ENCODE results near the gene ATP5F1D. TPM values are rescaled to one million over a fixed set of nuclear protein-coding genes. Genes with fewer than 3 reads are reported as not detected.

ATP5F1D gene
- total and polyA plus RNA-seq, 2 donors, result 47.6 to 150 TPM

GRCh38 chr19:1235625-1236538 is 5.7 kb upstream of the ATP5F1D start:
- Histone ChIP-seq H3K4me1 (ENCODE audit: control insufficient read depth in 2 of 2, insufficient read depth in 2 of 2, low read length in 2 of 2) (peaks cover 12 to 18% of the 10 kb centered on the region in 2 donors), H3K9me3 (ENCODE audit: control insufficient read depth in 2 of 2, insufficient read depth in 1 of 2, low read length in 1 of 2) (peaks cover 0 to 11% of the 10 kb centered on the region in 2 donors), H3K27ac (ENCODE audit: low read depth in 1 of 2, low read length in 1 of 2) (no peak overlapping the region), H3K27me3 (ENCODE audit: control insufficient read depth in 2 of 2, insufficient read depth in 1 of 2, low read length in 1 of 2) (peaks cover 52 to 69% of the 10 kb centered on the region in 2 donors), H3K4me3 (ENCODE audit: low read length in 2 of 2) (no peak overlapping the region), H3K36me3 (ENCODE audit: control insufficient read depth in 2 of 2, insufficient read depth in 2 of 2, low read length in 1 of 2) (no peaks in the 10 kb centered on the region)
- 93% methylated on average over 39 of the region's 39 CpGs for WGBS
- no peak for DNase-seq (ENCODE audit: low read depth in 6 of 9, low spot score in 9 of 9)

GRCh38 chr19:1236576-1236975 is 5.0 kb upstream of the ATP5F1D start:
- DNase-seq (ENCODE audit: low read depth in 6 of 9, low spot score in 9 of 9), result no peak
- WGBS, result 20% methylated on average over 42 of the region's 42 CpGs
- Histone ChIP-seq H3K27me3 (ENCODE audit: control insufficient read depth in 2 of 2, insufficient read depth in 1 of 2, low read length in 1 of 2) (peaks cover 52 to 69% of the 10 kb centered on the region in 2 donors), H3K36me3 (ENCODE audit: control insufficient read depth in 2 of 2, insufficient read depth in 2 of 2, low read length in 1 of 2) (no peaks in the 10 kb centered on the region), H3K9me3 (ENCODE audit: control insufficient read depth in 2 of 2, insufficient read depth in 1 of 2, low read length in 1 of 2) (peaks cover 0 to 11% of the 10 kb centered on the region in 2 donors), H3K27ac (ENCODE audit: low read depth in 1 of 2, low read length in 1 of 2) (no peak overlapping the region), H3K4me3 (ENCODE audit: low read length in 2 of 2) (peak overlapping the region in 1 of 2 donors; percentile 53), H3K4me1 (ENCODE audit: control insufficient read depth in 2 of 2, insufficient read depth in 2 of 2, low read length in 2 of 2) (peaks cover 17 to 24% of the 10 kb centered on the region in 2 donors)

GRCh38 chr19:1237027-1237659 is 4.4 kb upstream of the ATP5F1D start:
- peak overlapping the region in 1 of 2 donors; percentile 53 for H3K4me3 ChIP-seq (ENCODE audit: low read length in 2 of 2)
- peaks cover 52 to 69% of the 10 kb centered on the region in 2 donors for H3K27me3 ChIP-seq (ENCODE audit: control insufficient read depth in 2 of 2, insufficient read depth in 1 of 2, low read length in 1 of 2)
- H3K27ac ChIP-seq (ENCODE audit: low read depth in 1 of 2, low read length in 1 of 2), result no peak overlapping the region
- WGBS, result under 1% methylated on average over 60 of the region's 60 CpGs
- peaks cover 0 to 11% of the 10 kb centered on the region in 2 donors for H3K9me3 ChIP-seq (ENCODE audit: control insufficient read depth in 2 of 2, insufficient read depth in 1 of 2, low read length in 1 of 2)
- no peaks in the 10 kb centered on the region for H3K36me3 ChIP-seq (ENCODE audit: control insufficient read depth in 2 of 2, insufficient read depth in 2 of 2, low read length in 1 of 2)
- DNase-seq (ENCODE audit: low read depth in 6 of 9, low spot score in 9 of 9), result no peak
- H3K4me1 ChIP-seq (ENCODE audit: control insufficient read depth in 2 of 2, insufficient read depth in 2 of 2, low read length in 2 of 2), result peaks cover 19 to 26% of the 10 kb centered on the region in 2 donors

GRCh38 chr19:1237754-1238368 is 3.7 kb upstream of the ATP5F1D start, which contains the start of gene CBARP:
Gene CBARP (minus strand): TSS chr19:1238005. CDS start chr19:1236100, 1,905 bp downstream.
- Histone ChIP-seq H3K36me3 (ENCODE audit: control insufficient read depth in 2 of 2, insufficient read depth in 2 of 2, low read length in 1 of 2) (no peaks in the 10 kb centered on the region), H3K4me3 (ENCODE audit: low read length in 2 of 2) (peak within 1 kb of the TSS; percentile 16 to 53), H3K27me3 (ENCODE audit: control insufficient read depth in 2 of 2, insufficient read depth in 1 of 2, low read length in 1 of 2) (peaks cover 52 to 65% of the 10 kb centered on the region in 2 donors), H3K27ac (ENCODE audit: low read depth in 1 of 2, low read length in 1 of 2) (no peak within 1 kb of the TSS), H3K9me3 (ENCODE audit: control insufficient read depth in 2 of 2, insufficient read depth in 1 of 2, low read length in 1 of 2) (peaks cover 0 to 11% of the 10 kb centered on the region in 2 donors), H3K4me1 (ENCODE audit: control insufficient read depth in 2 of 2, insufficient read depth in 2 of 2, low read length in 2 of 2) (peaks cover 22 to 31% of the 10 kb centered on the region in 2 donors)
- no peak for DNase-seq (ENCODE audit: low read depth in 6 of 9, low spot score in 9 of 9)
- under 1% methylated on average over 86 of the region's 87 CpGs for WGBS

GRCh38 chr19:1238369-1239303 is 2.9 kb upstream of the ATP5F1D start:
- no peak for DNase-seq (ENCODE audit: low read depth in 6 of 9, low spot score in 9 of 9)
- Histone ChIP-seq H3K4me3 (ENCODE audit: low read length in 2 of 2) (peak overlapping the region in 1 of 2 donors; percentile 53), H3K36me3 (ENCODE audit: control insufficient read depth in 2 of 2, insufficient read depth in 2 of 2, low read length in 1 of 2) (peaks cover 0 to 3% of the 10 kb centered on the region in 2 donors), H3K4me1 (ENCODE audit: control insufficient read depth in 2 of 2, insufficient read depth in 2 of 2, low read length in 2 of 2) (peaks cover 22 to 33% of the 10 kb centered on the region in 2 donors), H3K27ac (ENCODE audit: low read depth in 1 of 2, low read length in 1 of 2) (no peak overlapping the region), H3K9me3 (ENCODE audit: control insufficient read depth in 2 of 2, insufficient read depth in 1 of 2, low read length in 1 of 2) (peaks cover 0 to 11% of the 10 kb centered on the region in 2 donors), H3K27me3 (ENCODE audit: control insufficient read depth in 2 of 2, insufficient read depth in 1 of 2, low read length in 1 of 2) (peaks cover 52 to 60% of the 10 kb centered on the region in 2 donors)
- 72% methylated on average over 34 of the region's 34 CpGs for WGBS

GRCh38 chr19:1239420-1239795 is 2.1 kb upstream of the ATP5F1D start:
- peaks cover 50 to 53% of the 10 kb centered on the region in 2 donors for H3K27me3 ChIP-seq (ENCODE audit: control insufficient read depth in 2 of 2, insufficient read depth in 1 of 2, low read length in 1 of 2)
- no peak for DNase-seq (ENCODE audit: low read depth in 6 of 9, low spot score in 9 of 9)
- 86% methylated on average over 11 of the region's 11 CpGs for WGBS
- H3K36me3 ChIP-seq (ENCODE audit: control insufficient read depth in 2 of 2, insufficient read depth in 2 of 2, low read length in 1 of 2), result peaks cover 3 to 5% of the 10 kb centered on the region in 2 donors
- peaks cover 22 to 41% of the 10 kb centered on the region in 2 donors for H3K4me1 ChIP-seq (ENCODE audit: control insufficient read depth in 2 of 2, insufficient read depth in 2 of 2, low read length in 2 of 2)
- H3K9me3 ChIP-seq (ENCODE audit: control insufficient read depth in 2 of 2, insufficient read depth in 1 of 2, low read length in 1 of 2), result peaks cover 0 to 11% of the 10 kb centered on the region in 2 donors
- no peak overlapping the region for H3K4me3 ChIP-seq (ENCODE audit: low read length in 2 of 2)
- H3K27ac ChIP-seq (ENCODE audit: low read depth in 1 of 2, low read length in 1 of 2), result peak overlapping the region in 1 of 2 donors; percentile 0

- peak in 6 of 9 donors; percentile 78 to 94 (median 88) for DNase-seq (ENCODE audit: low read depth in 6 of 9, low spot score in 9 of 9)
- Histone ChIP-seq H3K27ac (ENCODE audit: low read depth in 1 of 2, low read length in 1 of 2) (peak overlapping the region; percentile 42 to 51), H3K27me3 (ENCODE audit: control insufficient read depth in 2 of 2, insufficient read depth in 1 of 2, low read length in 1 of 2) (peaks cover 47 to 50% of the 10 kb centered on the region in 2 donors), H3K9me3 (ENCODE audit: control insufficient read depth in 2 of 2, insufficient read depth in 1 of 2, low read length in 1 of 2) (peaks cover 0 to 8% of the 10 kb centered on the region in 2 donors), H3K36me3 (ENCODE audit: control insufficient read depth in 2 of 2, insufficient read depth in 2 of 2, low read length in 1 of 2) (peaks cover 8 to 11% of the 10 kb centered on the region in 2 donors), H3K4me1 (ENCODE audit: control insufficient read depth in 2 of 2, insufficient read depth in 2 of 2, low read length in 2 of 2) (peaks cover 26 to 47% of the 10 kb centered on the region in 2 donors), H3K4me3 (ENCODE audit: low read length in 2 of 2) (peak overlapping the region; percentile 13 to 38)
- 17% methylated on average over 84 of the region's 84 CpGs for WGBS
Measured at GRCh38 chr19:1239796-1240737, 1.5 kb upstream of the ATP5F1D start.

All from thymus (tissue), 11 donors.